GM23338 (cell line): ENCODE results near the gene HOATZ.

ENCODE experiments used
- EZH2 ChIP-seq: fragments of 200-600 bp; sonication (generic); IDR thresholded peaks from one replicate; pipeline ENCODE4 v1.8.0; 2017; ENCODE audit warnings: antibody characterized with exemption, mild to moderate bottlenecking, low read depth; ENCODE audit not compliant: unreplicated experiment
- EZH2phosphoT487 ChIP-seq: fragments of 200-600 bp; sonication (generic); IDR thresholded peaks from one replicate; pipeline ENCODE4 v1.8.1; 2018; ENCODE audit warnings: antibody characterized with exemption; ENCODE audit not compliant: unreplicated experiment

- no peak for TF ChIP-seq EZH2
- TF ChIP-seq EZH2phosphoT487: no peak
These were observed 57.4 kb downstream of the HOATZ start for GRCh38 chr11:111571829-111572501.
